GM18508 (cell line): ENCODE results near the gene MLLT3.

Source experiments
- ATAC-seq: cut with Tn5 transposase; IDR thresholded peaks from one replicate; pipeline ENCODE4 v1.9.1; 2021; ENCODE audit warnings: moderate number of reproducible peaks; ENCODE audit not compliant: insufficient read depth, unreplicated experiment

MLLT3 gene

GRCh38 chr9:20398536-20399338 lies 223.6 kb downstream of the MLLT3 start:
- no peak for ATAC-seq

DNA sequence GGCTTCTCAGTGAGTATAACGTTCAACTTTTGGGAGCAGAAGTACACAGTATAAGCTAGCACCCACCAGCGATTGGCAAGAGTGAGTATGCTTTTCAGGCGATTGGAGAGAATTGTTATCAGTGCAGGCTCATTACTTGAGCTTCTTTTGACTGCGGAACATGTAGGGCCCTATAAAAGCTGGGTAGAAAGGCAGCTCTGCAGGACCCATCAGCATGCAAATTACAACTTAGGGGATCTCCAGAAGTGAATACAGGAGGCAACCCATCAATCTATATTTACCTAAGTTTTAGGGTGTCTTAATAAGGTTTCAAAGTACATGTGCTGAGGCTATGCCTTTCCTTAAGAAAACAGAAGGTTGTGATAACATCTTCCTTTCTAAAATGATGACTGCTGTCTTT lies 225.0 kb downstream of the MLLT3 start:
- peak; percentile 49 for ATAC-seq

DNA sequence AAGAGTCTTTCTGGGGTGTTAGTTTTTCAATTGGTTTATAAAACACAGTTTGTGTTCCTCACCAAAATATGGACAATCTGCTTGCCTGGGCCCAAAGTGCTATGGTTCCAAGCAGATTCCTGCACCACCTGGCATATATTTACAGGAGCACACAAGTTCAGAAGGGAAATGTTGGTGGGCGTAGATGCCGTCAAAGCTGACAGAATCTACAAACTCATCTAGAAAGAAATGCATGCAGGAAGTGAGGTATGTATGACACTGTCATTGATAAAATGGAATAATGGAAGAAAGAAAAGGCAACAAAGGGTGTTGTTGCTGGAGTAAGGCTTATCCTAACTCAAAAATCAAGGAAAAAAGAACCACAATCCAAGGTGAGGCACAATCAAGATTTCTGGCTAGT lies 225.8 kb downstream of the MLLT3 start:
- no peak for ATAC-seq

DNA sequence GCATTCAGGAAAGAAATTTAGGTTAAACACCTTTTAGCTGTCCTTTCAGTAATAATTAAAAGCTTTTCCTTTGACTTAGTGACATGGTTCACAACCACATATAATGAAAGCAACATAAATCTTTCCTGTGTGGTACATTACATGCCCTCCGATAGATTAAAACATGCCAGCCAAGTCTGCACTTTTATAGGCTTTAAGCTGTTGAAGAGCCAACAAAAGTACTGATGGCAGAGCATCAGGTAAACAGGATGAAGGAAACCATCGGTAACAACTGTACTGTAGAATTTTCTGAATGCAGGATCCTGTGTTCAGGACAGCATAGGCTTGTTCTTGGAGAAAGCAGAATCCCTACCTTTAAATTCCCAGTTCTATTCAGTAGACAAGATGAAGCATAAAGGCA lies 226.6 kb downstream of the MLLT3 start:
- no peak for ATAC-seq

GRCh38 chr9:20394969-20395368 lies 227.3 kb downstream of the MLLT3 start:
- no peak for ATAC-seq

DNA sequence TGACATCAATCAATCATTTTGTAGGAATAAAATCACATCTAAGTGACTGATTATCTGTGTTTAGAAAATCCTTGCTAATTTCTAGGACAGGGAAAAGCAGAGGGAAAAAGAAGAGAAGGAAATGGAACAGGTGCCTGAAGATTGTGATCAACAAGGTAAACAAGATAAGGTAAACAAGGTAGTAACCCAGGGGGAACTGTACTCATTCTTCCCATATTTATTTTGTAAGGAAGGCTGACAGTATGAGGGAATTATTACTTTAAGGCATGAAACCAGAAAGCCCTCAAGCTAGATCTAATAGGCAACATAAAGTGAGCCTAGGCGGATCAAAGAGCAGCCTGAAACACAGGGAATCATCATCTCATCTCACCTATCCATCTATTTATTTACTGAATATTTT lies 231.1 kb downstream of the MLLT3 start:
- ATAC-seq = no peak

- ATAC-seq = no peak
Measured at GRCh38 chr9:20390400-20390799, 231.9 kb downstream of the MLLT3 start.

- no peak for ATAC-seq
Measured at GRCh38 chr9:20387062-20387461, 235.2 kb downstream of the MLLT3 start.

- ATAC-seq = no peak
Measured at GRCh38 chr9:20384642-20385041, 237.7 kb downstream of the MLLT3 start.

DNA sequence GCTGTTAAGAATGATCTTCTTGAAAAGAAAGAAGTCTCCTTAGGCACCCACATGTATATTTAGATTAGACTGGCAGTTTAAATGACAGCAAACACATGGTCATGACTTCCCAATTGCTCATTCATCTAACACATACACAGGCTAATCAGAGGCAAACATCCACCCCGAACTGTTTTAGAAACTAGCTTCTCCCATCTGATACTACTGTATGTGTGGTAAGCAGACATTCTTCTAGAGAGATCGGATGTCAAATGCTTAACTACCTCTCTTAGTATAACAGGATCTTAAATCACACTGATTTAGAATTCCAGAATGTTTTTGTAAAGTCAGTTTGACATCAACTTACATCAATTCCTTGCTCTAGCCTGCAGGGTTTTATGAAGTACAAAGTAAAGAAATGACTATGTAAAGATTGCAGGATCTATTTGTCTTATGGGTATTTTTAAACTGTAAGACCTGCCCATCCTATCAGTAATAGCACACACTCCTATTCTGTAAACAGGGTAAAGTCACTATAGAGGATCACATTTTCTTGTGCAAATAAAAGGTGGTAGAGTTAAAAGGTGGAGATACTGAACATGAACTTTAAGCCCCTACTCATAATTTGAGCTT lies 239.7 kb downstream of the MLLT3 start:
- ATAC-seq = no peak

DNA sequence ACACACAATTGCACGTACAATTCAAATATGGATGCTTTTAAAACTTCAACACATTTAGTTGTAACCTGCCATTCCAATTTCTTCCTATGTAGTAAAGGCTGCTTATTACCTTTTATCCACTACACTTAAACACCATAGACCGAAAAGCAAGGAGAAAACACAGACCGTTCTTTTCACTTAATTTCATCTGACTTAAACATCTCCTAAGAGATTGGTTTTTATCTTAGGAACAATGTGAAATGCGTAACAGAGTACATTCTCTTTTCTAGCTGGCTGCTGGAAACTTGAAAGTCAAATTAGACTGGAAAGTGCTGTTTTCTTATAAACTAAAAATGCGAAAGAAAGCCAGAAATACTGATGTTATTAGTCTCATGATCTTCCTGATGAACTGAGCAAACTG lies 241.8 kb downstream of the MLLT3 start:
- no peak for ATAC-seq

GRCh38 chr9:20379804-20380225 lies 242.5 kb downstream of the MLLT3 start:
- no peak for ATAC-seq

DNA sequence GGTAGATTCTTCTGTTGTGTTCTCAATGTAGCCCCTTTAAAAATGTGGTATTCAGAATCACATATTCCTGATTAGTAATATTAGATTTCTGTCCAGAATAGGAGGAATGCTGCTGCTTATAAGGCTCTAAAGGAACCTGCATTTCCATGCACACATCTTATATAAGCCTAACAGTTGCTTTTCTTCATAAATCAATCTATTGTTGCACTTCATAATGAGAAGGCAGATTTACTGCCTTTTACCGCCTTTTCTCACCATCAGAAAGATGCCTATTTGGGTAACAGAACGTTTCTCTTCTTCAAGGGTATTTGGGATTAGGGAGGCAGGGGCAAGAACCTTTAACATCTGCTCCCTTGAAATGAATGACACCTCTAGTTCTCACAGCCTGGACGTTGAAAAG lies 243.4 kb downstream of the MLLT3 start:
- ATAC-seq = no peak

- ATAC-seq = no peak
Measured at GRCh38 chr9:20377790-20378189, 244.5 kb downstream of the MLLT3 start.

DNA sequence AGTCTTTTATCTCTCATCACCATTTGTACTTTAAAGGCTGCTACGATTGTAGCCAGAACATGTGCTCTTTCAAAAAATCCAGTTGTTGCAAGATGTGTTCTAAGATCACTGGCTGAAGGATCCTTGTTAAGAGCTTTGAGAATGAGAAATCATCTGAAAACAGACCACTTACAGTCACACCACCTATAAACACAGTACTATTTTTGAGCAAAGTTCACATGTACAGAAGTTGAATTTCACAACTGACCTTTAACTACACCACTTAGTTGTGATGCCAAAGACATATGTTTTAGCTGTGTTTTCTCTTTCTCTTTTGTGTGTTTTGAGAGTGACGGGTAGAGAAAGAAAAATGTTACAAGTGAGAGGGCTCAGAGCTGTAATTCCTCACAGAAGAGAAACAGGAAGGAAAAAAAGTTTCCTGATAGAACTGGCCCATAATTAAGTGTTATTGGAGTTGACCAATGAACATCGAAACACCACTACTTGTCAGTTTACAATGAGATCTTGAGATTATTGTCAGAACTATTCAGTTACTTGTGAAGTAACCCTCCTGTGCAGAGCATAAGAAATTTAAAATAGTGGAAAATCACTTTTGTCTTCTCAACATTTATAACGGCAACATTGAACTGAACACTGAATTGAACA lies 245.4 kb downstream of the MLLT3 start:
- ATAC-seq = no peak

GRCh38 chr9:20376042-20376441 lies 246.3 kb downstream of the MLLT3 start:
- ATAC-seq = no peak

- ATAC-seq = no peak
Measured at GRCh38 chr9:20373263-20373662, 249.0 kb downstream of the MLLT3 start.

GRCh38 chr9:20369391-20369790 lies 252.9 kb downstream of the MLLT3 start:
- ATAC-seq = no peak

GRCh38 chr9:20367855-20368254 lies 254.4 kb downstream of the MLLT3 start:
- no peak for ATAC-seq

GRCh38 chr9:20364959-20365358 lies 257.3 kb downstream of the MLLT3 start:
- no peak for ATAC-seq

GRCh38 chr9:20363233-20363632 lies 259.1 kb downstream of the MLLT3 start:
- ATAC-seq = no peak
